ENCODE measurements around the gene NPR1.

- TF ChIP-seq POLR2A (IDR thresholded peaks at IDR 0.05; ENCODE audit: low read depth, low read length) (no peak), POLR2AphosphoS5 (IDR thresholded peaks at IDR 0.05; ENCODE audit: insufficient read depth, low read depth, low read length) (no peak), MYC (IDR thresholded peaks at IDR 0.05; ENCODE audit: low read depth, low read length) (no peak), GATA2 (IDR thresholded peaks at IDR 0.05; ENCODE audit: insufficient read depth, insufficient read length, low read depth, low read length) (no peak), EZH2 (IDR thresholded peaks at IDR 0.05; ENCODE audit: borderline replicate concordance, low read depth, low read length, severe bottlenecking) (no peak), MAX (IDR thresholded peaks at IDR 0.05; ENCODE audit: insufficient read depth, insufficient read length) (no peak)
- TF ChIP-seq, protein P1, sequence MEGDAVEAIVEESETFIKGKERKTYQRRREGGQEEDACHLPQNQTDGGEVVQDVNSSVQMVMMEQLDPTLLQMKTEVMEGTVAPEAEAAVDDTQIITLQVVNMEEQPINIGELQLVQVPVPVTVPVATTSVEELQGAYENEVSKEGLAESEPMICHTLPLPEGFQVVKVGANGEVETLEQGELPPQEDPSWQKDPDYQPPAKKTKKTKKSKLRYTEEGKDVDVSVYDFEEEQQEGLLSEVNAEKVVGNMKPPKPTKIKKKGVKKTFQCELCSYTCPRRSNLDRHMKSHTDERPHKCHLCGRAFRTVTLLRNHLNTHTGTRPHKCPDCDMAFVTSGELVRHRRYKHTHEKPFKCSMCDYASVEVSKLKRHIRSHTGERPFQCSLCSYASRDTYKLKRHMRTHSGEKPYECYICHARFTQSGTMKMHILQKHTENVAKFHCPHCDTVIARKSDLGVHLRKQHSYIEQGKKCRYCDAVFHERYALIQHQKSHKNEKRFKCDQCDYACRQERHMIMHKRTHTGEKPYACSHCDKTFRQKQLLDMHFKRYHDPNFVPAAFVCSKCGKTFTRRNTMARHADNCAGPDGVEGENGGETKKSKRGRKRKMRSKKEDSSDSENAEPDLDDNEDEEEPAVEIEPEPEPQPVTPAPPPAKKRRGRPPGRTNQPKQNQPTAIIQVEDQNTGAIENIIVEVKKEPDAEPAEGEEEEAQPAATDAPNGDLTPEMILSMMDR (IDR thresholded peaks at IDR 0.05; ENCODE audit: extremely low read depth in 1 of 2, insufficient read depth in 1 of 2, low read depth in 1 of 2, low read length in 2 of 2): no peak
These were observed 10.3 kb downstream of the NPR1 start for GRCh38 chr1:153688736-153689328.
